Bronchial epithelial cell (primary cell): ENCODE data around the gene CDC14B. TPM values are rescaled to one million over a fixed set of nuclear protein-coding genes. Genes with fewer than 3 reads are reported as not detected.

Experiments used
- DNase-seq: peaks from one replicate; pipeline ENCODE4 v3.0.0-alpha.2; 2010; ENCODE audit warnings: low read depth
- FAIRE-seq: peaks from 2 replicates; lab custom pipeline; 2011; peaks lifted over from hg19 to GRCh38; lab: Jason Lieb, UNC
- H3K27me3 ChIP-seq: 2 replicates; pipeline ENCODE4 v1.5.1; 2011; ENCODE audit warnings: low read length; ENCODE audit not compliant: control insufficient read depth, insufficient read depth
- H3K36me3 ChIP-seq: 2 replicates; pipeline ENCODE4 v1.5.1; 2011; ENCODE audit warnings: low read length; ENCODE audit not compliant: control insufficient read depth, insufficient read depth
- H3K4me3 ChIP-seq: 2 replicates; pipeline ENCODE4 v1.5.1; 2011; ENCODE audit warnings: mild to moderate bottlenecking, low read depth, low read length, control low read depth
- CTCF ChIP-seq: IDR thresholded peaks from 2 replicates; pipeline ENCODE4 v1.5.1; 2011; ENCODE audit warnings: mild to moderate bottlenecking, moderate library complexity, low read length, control low read depth, inconsistent platforms; ENCODE audit not compliant: insufficient read depth, severe bottlenecking
- total RNA-seq: library from RNA; depleted of rRNA; stranded (reverse); fragments of >200 nt; gene quantifications from 2 replicates; pipeline ENCODE4 v1.2.1, GENCODE V29; 2014

CDC14B gene
- total RNA-seq, 1 donor from 2014 or later: 11.6 TPM

GRCh38 chr9:96512240-96512639 is 107.4 kb downstream of the CDC14B start:
- no peak for FAIRE-seq
- no peak for DNase-seq
- Histone ChIP-seq H3K27me3 (no peaks in the 10 kb centered on the region), H3K4me3 (no peak overlapping the region), H3K36me3 (no peaks in the 10 kb centered on the region)
- no peak for TF ChIP-seq CTCF

GRCh38 chr9:96510258-96510657 is 109.4 kb downstream of the CDC14B start:
- H3K4me3 ChIP-seq: no peak overlapping the region
- no peak for TF ChIP-seq CTCF
- FAIRE-seq (no peak), DNase-seq (no peak)
- H3K27me3 ChIP-seq: no peaks in the 10 kb centered on the region
- no peaks in the 10 kb centered on the region for H3K36me3 ChIP-seq

GRCh38 chr9:96509848-96510247 is 109.8 kb downstream of the CDC14B start:
- DNase-seq (no peak), FAIRE-seq (no peak)
- H3K4me3 ChIP-seq: no peak overlapping the region
- no peak for TF ChIP-seq CTCF
- H3K27me3 ChIP-seq: no peaks in the 10 kb centered on the region
- H3K36me3 ChIP-seq: no peaks in the 10 kb centered on the region

- no peak overlapping the region for H3K4me3 ChIP-seq
- DNase-seq (no peak), FAIRE-seq (no peak)
- no peak for TF ChIP-seq CTCF
- H3K36me3 ChIP-seq: no peaks in the 10 kb centered on the region
- H3K27me3 ChIP-seq: no peaks in the 10 kb centered on the region
These were observed 110.6 kb downstream of the CDC14B start for GRCh38 chr9:96509026-96509425.

GRCh38 chr9:96508227-96508940 is 111.3 kb downstream of the CDC14B start:
- no peak for TF ChIP-seq CTCF
- Histone ChIP-seq H3K4me3 (no peak overlapping the region), H3K36me3 (no peaks in the 10 kb centered on the region), H3K27me3 (no peaks in the 10 kb centered on the region)
- DNase-seq: no peak
- FAIRE-seq: no peak
